SW480 (cell line): Measurements from ENCODE around the gene SHTN1.

Source experiments
- DNase-seq: peaks from one replicate; pipeline ENCODE4 v3.0.0-alpha.2; 2016; ENCODE audit warnings: low spot score

SHTN1 gene

GRCh38 chr10:116918583-116918982 lies 86.4 kb downstream of the SHTN1 start:
- DNase-seq = no peak

- DNase-seq = no peak
These were observed 87.5 kb downstream of the SHTN1 start for GRCh38 chr10:116917481-116917880.

- DNase-seq = no peak
These were observed 89.6 kb downstream of the SHTN1 start for GRCh38 chr10:116915340-116915739.

- no peak for DNase-seq
These were observed 91.3 kb downstream of the SHTN1 start for GRCh38 chr10:116913695-116914094.

- no peak for DNase-seq
These were observed 92.8 kb downstream of the SHTN1 start for GRCh38 chr10:116912162-116912561.

GRCh38 chr10:116910910-116911309 lies 94.1 kb downstream of the SHTN1 start:
- DNase-seq = no peak

GRCh38 chr10:116909307-116909706 lies 95.7 kb downstream of the SHTN1 start:
- DNase-seq = no peak

GRCh38 chr10:116907245-116907987 lies 97.6 kb downstream of the SHTN1 start:
- no peak for DNase-seq

- DNase-seq = no peak
These were observed 99.2 kb downstream of the SHTN1 start for GRCh38 chr10:116905845-116906210.

GRCh38 chr10:116899626-116900025 lies 105.4 kb downstream of the SHTN1 start:
- no peak for DNase-seq

- no peak for DNase-seq
These were observed 111.3 kb downstream of the SHTN1 start for GRCh38 chr10:116893686-116894037.

GRCh38 chr10:116892907-116893685 lies 111.9 kb downstream of the SHTN1 start:
- no peak for DNase-seq

GRCh38 chr10:116891208-116891607 lies 113.8 kb downstream of the SHTN1 start:
- no peak for DNase-seq

GRCh38 chr10:116889066-116889465 lies 115.9 kb downstream of the SHTN1 start:
- DNase-seq = no peak

- DNase-seq = peak; percentile 56
These were observed 116.5 kb downstream of the SHTN1 start for GRCh38 chr10:116888380-116889055.

- no peak for DNase-seq
These were observed 118.2 kb downstream of the SHTN1 start for GRCh38 chr10:116886772-116887171.

GRCh38 chr10:116882639-116883038 lies 122.3 kb downstream of the SHTN1 start:
- no peak for DNase-seq

- peak; percentile 56 for DNase-seq
These were observed 124.1 kb downstream of the SHTN1 start for GRCh38 chr10:116880716-116881482.

GRCh38 chr10:116879817-116880216 lies 125.2 kb downstream of the SHTN1 start:
- DNase-seq = no peak

GRCh38 chr10:116878123-116878522 lies 126.9 kb downstream of the SHTN1 start:
- no peak for DNase-seq

GRCh38 chr10:116877391-116877790 lies 127.6 kb downstream of the SHTN1 start:
- no peak for DNase-seq

- DNase-seq = no peak
These were observed 129.1 kb downstream of the SHTN1 start for GRCh38 chr10:116875897-116876296.
